NCI-H2107 treated with DMSO at 0.1 percent for 48 hours (cell line): ENCODE results near the gene ZNF627.
A peak's percentile ranks its signal among the peaks of the same experiment; 100 is the strongest.
"Not testable (repeated sequence)": the region's sequence is repeated elsewhere in the genome, so short reads cannot be mapped to it uniquely, and the experiment has no call there.

Experiments used
- DNase-seq: peaks from one replicate; lab custom pipeline; 2025; ENCODE audit not compliant: unreplicated experiment; lab: John Stamatoyannopoulos, UW

Gene ZNF627

GRCh38 chr19:11573763-11574162 lies 23.5 kb upstream of the ZNF627 start:
- not testable (repeated sequence) for DNase-seq

GRCh38 chr19:11574689-11575088 lies 22.6 kb upstream of the ZNF627 start:
- no peak for DNase-seq

GRCh38 chr19:11576227-11576626 lies 21.1 kb upstream of the ZNF627 start:
- DNase-seq = no peak

GRCh38 chr19:11577451-11578257 lies 19.6 kb upstream of the ZNF627 start, which contains the start of gene ACP5:
Gene ACP5, minus strand, starts transcription at chr19:11577645. Its CDS starts 328 bp downstream, at chr19:11577317.
- no peak for DNase-seq

GRCh38 chr19:11578258-11579142 lies 18.8 kb upstream of the ZNF627 start:
- no peak for DNase-seq

- no peak for DNase-seq
These were observed 17.2 kb upstream of the ZNF627 start for GRCh38 chr19:11580116-11580515.

GRCh38 chr19:11581740-11582139 lies 15.5 kb upstream of the ZNF627 start:
- DNase-seq = no peak

GRCh38 chr19:11586331-11586730 lies 11.0 kb upstream of the ZNF627 start:
- DNase-seq = no peak

- DNase-seq = peak; percentile 50
These were observed 9.8 kb upstream of the ZNF627 start for GRCh38 chr19:11587302-11587974.

GRCh38 chr19:11587975-11588631 lies 9.2 kb upstream of the ZNF627 start:
- no peak for DNase-seq

- no peak for DNase-seq
These were observed 3.2 kb upstream of the ZNF627 start for GRCh38 chr19:11594084-11594483.

GRCh38 chr19:11596156-11596555 lies 1.1 kb upstream of the ZNF627 start:
- DNase-seq = no peak

- no peak for DNase-seq
These were observed 810 bp downstream of the ZNF627 start for GRCh38 chr19:11598103-11598483.

GRCh38 chr19:11598746-11599145 lies 1.5 kb downstream of the ZNF627 start:
- DNase-seq = no peak

- not testable (repeated sequence) for DNase-seq
These were observed 2.4 kb downstream of the ZNF627 start for GRCh38 chr19:11599704-11600103.

GRCh38 chr19:11606484-11606883 lies 9.2 kb downstream of the ZNF627 start:
- no peak for DNase-seq

- DNase-seq = no peak
These were observed 14.4 kb downstream of the ZNF627 start for GRCh38 chr19:11611730-11612129.

- DNase-seq = no peak
These were observed 15.7 kb downstream of the ZNF627 start for GRCh38 chr19:11612816-11613511.

GRCh38 chr19:11617180-11618062 lies 20.1 kb downstream of the ZNF627 start:
- no peak for DNase-seq
